Iris pigment epithelial cell (primary cell): ENCODE data around the gene HOXD4.

Source experiments
- DNase-seq: peaks from one replicate; pipeline ENCODE4 v3.0.0-alpha.2; 2011; ENCODE audit warnings: low read depth

HOXD4 gene

DNA sequence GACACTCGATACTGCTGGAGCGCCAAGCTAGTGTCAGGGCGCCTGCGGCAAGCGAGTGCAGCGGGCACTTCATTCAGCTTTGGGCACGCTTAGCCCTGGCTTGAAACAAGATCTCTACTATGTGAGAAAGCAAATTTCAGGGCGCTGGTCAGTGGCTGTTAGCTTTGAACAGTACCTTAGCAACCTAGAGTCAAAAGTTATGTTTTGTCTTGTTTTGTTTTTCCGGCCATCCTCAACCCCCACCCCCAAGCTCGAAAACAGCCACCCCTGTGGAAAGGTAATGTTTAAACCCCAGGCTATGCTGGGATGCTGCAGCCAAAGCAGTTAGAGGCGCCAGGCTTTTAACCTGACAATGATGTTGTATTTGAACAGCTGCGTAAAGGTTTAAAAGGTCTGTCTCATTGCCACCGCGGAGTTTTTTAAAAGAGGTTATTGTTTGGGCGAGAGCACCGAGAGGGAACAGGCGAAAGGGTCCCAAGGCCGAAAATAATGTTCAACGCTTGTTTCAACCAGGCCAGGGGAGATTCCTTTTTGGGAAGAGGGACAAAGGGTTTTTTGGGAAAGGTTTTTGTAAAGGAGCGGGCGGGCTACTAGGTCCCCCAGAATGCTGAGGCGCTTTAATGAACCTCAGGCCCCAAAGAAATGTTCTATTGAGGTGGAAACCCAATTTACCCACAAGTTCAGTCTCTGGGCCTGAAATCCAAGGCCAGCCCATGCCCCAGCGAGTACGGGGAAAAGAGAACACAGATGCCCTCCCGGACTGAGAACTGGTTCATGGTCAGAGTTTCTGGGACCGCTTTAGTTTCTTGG is 37.0 kb upstream of the HOXD4 start:
- DNase-seq: no peak

- no peak for DNase-seq
These were observed 36.3 kb upstream of the HOXD4 start for GRCh38 chr2:176114930-176115625.

- no peak for DNase-seq
These were observed 35.2 kb upstream of the HOXD4 start, which contains the start of gene HOXD10 for GRCh38 chr2:176115883-176116813. HOXD10 (plus strand) TSS chr2:176116778; CDS start chr2:176116834, 56 bp downstream.

DNA sequence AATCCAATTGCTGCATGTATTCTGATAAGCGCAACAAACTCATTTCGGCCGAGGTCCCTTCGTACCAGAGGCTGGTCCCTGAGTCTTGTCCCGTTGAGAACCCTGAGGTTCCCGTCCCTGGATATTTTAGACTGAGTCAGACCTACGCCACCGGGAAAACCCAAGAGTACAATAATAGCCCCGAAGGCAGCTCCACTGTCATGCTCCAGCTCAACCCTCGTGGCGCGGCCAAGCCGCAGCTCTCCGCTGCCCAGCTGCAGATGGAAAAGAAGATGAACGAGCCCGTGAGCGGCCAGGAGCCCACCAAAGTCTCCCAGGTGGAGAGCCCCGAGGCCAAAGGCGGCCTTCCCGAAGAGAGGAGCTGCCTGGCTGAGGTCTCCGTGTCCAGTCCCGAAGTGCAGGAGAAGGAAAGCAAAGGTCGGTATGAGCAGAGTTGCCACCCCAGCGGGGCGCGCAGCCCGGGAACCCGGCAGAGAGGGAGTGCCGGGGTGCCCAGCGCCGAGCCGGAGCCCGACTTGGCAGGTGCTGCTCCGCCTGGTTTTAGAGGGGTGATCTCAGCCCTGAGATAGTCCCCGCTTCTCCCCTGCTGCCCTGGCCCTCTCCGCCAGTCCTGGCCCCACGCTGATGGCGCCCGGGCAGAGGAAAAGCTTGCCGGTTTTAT is 34.1 kb upstream of the HOXD4 start:
- no peak for DNase-seq

DNA sequence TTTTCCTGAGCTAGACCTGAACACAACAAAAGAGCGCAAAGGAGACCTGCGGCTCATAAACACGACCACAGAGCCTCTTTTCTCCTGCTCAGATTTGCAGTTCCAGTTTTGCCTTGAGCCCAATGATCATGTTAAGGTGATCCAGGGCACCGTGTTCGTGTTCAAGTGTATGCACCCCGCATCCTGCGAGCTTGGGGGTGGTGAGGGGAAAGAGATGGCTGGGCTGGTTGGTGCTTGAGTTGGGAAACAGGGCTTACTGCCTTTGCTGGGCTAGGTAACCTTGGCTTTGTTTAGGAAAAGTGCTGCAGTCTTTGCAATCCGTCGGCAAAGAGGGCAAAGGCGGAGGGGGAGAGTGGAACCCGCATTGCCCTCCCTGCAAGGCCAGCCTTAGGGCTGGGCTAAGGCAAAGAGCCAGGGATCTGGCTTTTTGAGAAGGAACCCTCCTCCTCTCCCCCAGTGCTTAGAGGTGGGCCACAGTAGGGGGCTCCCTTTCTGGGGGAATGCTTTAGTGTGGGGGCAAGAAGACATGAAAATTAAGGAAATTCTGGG is 33.5 kb upstream of the HOXD4 start:
- no peak for DNase-seq

- no peak for DNase-seq
These were observed 32.6 kb upstream of the HOXD4 start for GRCh38 chr2:176118601-176119339.

- no peak for DNase-seq
These were observed 30.8 kb upstream of the HOXD4 start for GRCh38 chr2:176120364-176121189.

GRCh38 chr2:176121190-176122051 is 29.9 kb upstream of the HOXD4 start:
- DNase-seq: no peak

DNA sequence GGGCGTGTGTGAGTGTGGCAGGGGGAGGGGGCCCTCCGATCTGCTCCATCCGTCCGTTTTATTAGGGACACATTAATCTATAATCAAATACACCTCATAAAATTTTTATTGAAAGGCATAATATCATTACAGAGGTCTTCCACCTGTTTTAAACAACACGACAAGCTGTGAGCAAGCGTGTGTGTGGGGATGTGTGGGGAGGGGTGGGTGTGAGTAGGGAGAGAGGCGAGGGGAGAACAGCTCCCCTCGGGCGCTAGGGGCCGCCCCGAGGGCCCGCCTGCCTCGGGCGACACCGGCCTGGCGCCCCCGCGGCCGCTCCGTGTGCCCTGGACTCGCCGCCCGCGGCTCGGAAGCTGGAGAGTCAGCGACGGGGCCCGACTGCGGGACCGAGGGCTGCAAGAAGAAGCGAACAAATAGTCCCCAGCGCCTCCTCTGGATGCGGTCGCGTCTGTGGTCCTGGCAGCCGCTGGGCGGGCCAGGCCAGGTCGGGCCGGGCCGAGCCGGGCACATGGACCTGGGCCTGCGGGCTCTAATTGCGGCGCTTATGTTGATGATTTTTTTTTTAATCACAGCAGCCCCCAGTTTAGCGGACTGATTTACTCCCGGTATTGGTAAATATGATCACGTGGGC is 29.2 kb upstream of the HOXD4 start:
- no peak for DNase-seq

GRCh38 chr2:176122683-176123410 is 28.5 kb upstream of the HOXD4 start, which contains the start of gene HOXD9:
HOXD9 (plus strand) TSS chr2:176122719; CDS start chr2:176122769, 50 bp downstream.
- DNase-seq: no peak

- no peak for DNase-seq
These were observed 27.8 kb upstream of the HOXD4 start for GRCh38 chr2:176123411-176124109.

DNA sequence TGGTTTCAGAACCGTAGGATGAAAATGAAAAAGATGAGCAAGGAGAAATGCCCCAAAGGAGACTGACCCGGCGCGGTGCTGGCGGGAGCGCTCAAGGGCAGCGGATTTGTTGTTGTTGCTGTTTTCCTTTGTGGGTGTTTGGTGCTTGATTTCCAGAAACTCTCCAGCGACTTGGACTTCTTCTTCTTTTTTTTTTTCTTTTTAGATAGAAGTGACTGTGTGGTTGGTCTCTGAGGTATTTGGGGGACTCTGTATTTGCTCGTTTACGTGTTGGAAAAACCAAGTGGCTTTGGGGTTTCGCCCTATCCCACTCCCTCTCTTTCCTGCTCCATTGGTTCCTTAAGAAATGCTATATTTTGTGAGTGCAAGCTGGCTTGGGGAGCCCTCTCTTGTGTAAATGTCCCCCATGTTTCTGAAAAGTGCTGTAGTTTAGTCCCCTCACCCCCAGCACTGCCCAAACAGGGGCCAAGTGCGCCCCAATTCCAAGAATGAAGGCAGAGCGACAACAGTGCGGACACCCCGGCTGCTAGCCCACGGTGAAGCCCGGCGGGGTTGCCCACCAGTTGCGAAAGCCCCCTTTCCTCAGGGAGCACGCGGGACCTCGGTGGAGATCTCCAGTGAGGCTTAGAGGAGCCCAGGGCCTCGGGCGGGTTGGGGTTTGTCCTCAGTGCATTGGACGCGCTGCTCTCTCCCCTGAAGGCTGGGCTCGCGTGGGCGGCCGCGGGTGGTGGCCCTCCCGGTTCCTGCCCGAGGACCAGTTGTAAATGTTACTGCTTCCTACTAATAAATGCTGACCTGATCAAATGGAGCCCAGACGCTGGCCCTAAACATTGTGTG is 27.0 kb upstream of the HOXD4 start:
- no peak for DNase-seq

DNA sequence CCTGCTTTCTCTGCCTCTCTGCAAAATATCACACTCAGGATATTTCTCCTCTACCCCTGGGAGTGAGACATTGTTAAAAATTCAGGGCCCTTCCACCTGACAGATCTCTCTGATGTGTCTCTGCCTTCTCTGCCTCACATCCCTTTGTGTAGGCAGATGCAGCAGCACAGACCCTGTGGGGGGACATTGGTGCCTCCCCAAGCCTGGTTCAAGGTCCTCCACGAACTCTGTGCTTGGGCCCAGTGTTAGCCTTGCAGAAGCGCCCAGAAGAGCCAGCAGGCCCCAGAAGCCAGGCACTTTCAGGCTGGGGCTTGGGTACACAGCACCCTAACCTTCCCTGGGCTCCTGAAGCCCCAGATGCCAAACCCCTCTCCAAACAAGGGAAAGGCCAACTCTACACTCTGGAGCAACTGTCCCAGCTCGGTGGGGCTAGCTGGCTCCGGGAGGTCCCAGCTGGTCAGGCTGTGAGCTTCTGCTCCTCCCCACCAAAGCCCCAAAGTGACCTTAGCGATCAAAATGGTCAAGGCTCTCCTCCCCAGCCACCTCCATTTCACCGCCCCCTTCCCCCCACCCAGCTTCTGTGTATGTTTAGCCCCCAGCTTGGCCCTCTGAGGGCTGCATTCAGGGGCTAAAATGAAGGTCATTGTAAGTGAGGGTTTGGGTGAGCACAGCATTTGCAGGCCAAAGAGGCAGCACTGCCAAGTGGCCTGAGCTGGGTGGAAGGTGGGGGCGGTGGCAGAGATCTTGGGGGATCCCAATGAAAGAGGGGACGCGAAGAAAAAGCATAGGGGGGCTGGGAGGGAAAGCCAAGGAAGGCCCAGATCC is 26.2 kb upstream of the HOXD4 start:
- no peak for DNase-seq

- DNase-seq: no peak
These were observed 25.6 kb upstream of the HOXD4 start for GRCh38 chr2:176125772-176126054.
